Osteocyte (in vitro differentiated cells): Measurements from ENCODE around the gene CHTF18. TPM values are rescaled to one million over a fixed set of nuclear protein-coding genes. Genes with fewer than 3 reads are reported as not detected.

Source experiments
- DNase-seq: peaks from one replicate; pipeline ENCODE4 v3.0.0; 2021; ENCODE audit warnings: mixed read lengths; ENCODE audit not compliant: unreplicated experiment; ENCODE audit errors: extremely low spot score
- H3K27ac Mint-ChIP-seq: one replicate; pipeline ENCODE4 v1.8.0; 2021; ENCODE audit warnings: mild to moderate bottlenecking, mixed read lengths; ENCODE audit not compliant: unreplicated experiment
- H3K27me3 Mint-ChIP-seq: one replicate; pipeline ENCODE4 v1.8.0; 2021; ENCODE audit warnings: mixed read lengths; ENCODE audit not compliant: unreplicated experiment
- H3K36me3 Mint-ChIP-seq: one replicate; pipeline ENCODE4 v1.8.0; 2021; ENCODE audit warnings: mixed read lengths; ENCODE audit not compliant: unreplicated experiment
- H3K4me1 Mint-ChIP-seq: one replicate; pipeline ENCODE4 v1.8.0; 2021; ENCODE audit warnings: mixed read lengths; ENCODE audit not compliant: unreplicated experiment
- H3K4me3 Mint-ChIP-seq: one replicate; pipeline ENCODE4 v1.8.0; 2021; ENCODE audit warnings: mild to moderate bottlenecking, moderate library complexity, mixed read lengths; ENCODE audit not compliant: unreplicated experiment
- H3K9me3 Mint-ChIP-seq: one replicate; pipeline ENCODE4 v1.8.0; 2021; ENCODE audit warnings: mixed read lengths; ENCODE audit not compliant: unreplicated experiment
- CTCF ChIP-seq: fragments of 200-600 bp; sonication (generic); IDR thresholded peaks from 2 replicates; pipeline ENCODE4 v1.5.0; 2021; ENCODE audit warnings: antibody characterized with exemption, mild to moderate bottlenecking, moderate library complexity
- microRNA-seq: library from miRNA; unstranded; fragments of <30 nt; microRNA quantifications from one replicate; pipeline ENCODE4 v1.1.0, GENCODE V29; 2020; ENCODE audit not compliant: unreplicated experiment
- total RNA-seq: library from RNA; stranded (reverse); gene quantifications from 2 replicates; pipeline ENCODE4 v1.2.1, GENCODE V29; 2021

CHTF18 gene
- total RNA-seq, 1 donor from 2014 or later, result 25.4 TPM

DNA sequence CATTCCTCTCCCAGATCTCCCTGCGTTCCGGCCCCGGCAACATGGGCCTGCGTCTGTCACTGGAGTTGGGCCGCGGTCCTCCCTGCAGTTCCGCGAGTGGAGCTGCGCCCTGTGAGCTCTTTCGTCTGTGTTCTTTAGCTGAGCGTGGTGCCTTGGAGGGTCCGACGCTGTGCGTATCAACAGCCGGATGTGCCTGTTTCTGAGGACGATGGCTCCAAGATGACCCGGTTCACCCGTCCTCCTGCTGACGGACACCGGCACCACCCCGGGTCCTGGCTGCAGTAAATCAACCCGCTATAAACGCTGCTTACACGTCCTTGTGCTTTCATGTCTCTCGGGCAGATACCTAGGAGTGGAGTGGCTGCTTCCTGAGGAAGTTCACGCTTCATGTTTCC is 56.9 kb downstream of the CHTF18 start:
- H3K9me3 Mint-ChIP-seq, result peaks cover 10% of the 10 kb centered on the region
- H3K4me1 Mint-ChIP-seq, result no peaks in the 10 kb centered on the region
- no peaks in the 10 kb centered on the region for H3K36me3 Mint-ChIP-seq
- no peak overlapping the region for H3K27ac Mint-ChIP-seq
- no peak for TF ChIP-seq CTCF
- no peak for DNase-seq
- no peaks in the 10 kb centered on the region for H3K27me3 Mint-ChIP-seq
- H3K4me3 Mint-ChIP-seq, result no peak overlapping the region

DNA sequence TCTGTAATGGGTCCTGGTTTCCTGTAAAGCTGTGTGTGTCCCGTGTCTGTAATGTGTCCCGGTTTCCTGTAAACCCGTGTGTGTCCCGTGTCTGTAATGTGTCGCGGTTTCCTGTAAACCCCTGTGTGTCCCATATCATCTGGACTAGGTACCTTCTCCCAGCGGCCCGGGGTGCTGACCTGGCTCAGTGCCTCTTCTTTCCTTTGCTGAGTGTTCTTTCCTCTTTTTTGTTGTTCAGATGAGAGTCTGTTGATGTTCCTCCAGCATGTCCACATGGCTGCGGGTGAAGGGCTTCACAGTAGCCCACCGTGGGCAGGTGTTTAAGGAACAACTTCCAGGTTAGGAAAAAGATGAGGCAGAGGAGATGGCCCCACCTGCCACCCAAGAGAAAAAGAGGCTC is 58.7 kb downstream of the CHTF18 start:
- no peaks in the 10 kb centered on the region for H3K27me3 Mint-ChIP-seq
- peaks cover 16% of the 10 kb centered on the region for H3K9me3 Mint-ChIP-seq
- no peak for TF ChIP-seq CTCF
- H3K4me3 Mint-ChIP-seq, result no peak overlapping the region
- H3K4me1 Mint-ChIP-seq, result no peaks in the 10 kb centered on the region
- H3K36me3 Mint-ChIP-seq, result no peaks in the 10 kb centered on the region
- DNase-seq, result no peak
- H3K27ac Mint-ChIP-seq, result no peak overlapping the region

Small RNAs within 50 kb of the gene (microRNA-seq; reads per million reads assigned to microRNA genes)
- gene MIR662, result not detected

Other genes starting within 250 kb of the CHTF18 start
- not detected in 2 replicates for gene PRR35, start 228.2 kb upstream of the CHTF18 start, total RNA-seq
- 0.57 and 1.7 TPM in 2 replicates for gene NHLRC4, start 221.6 kb upstream of the CHTF18 start, total RNA-seq
- 62.0 and 63.6 TPM in 2 replicates for gene PIGQ, start 218.7 kb upstream of the CHTF18 start, total RNA-seq
- gene RAB40C, start 198.6 kb upstream of the CHTF18 start, total RNA-seq, result 17.1 and 20.0 TPM in 2 replicates
- 0.47 and 0.56 TPM in 2 replicates for gene WFIKKN1, start 157.6 kb upstream of the CHTF18 start, total RNA-seq
- gene METTL26, start 152.3 kb upstream of the CHTF18 start, total RNA-seq, result 58.2 and 69.8 TPM in 2 replicates
- 11.3 and 14.8 TPM in 2 replicates for gene MCRIP2, start 146.8 kb upstream of the CHTF18 start, total RNA-seq
- gene WDR90, start 139.3 kb upstream of the CHTF18 start, total RNA-seq, result 28.2 and 38.9 TPM in 2 replicates
- gene RHOT2, start 120.5 kb upstream of the CHTF18 start, total RNA-seq, result 125 and 126 TPM in 2 replicates
- gene RHBDL1, start 112.9 kb upstream of the CHTF18 start, total RNA-seq, result 3.6 and 5.4 TPM in 2 replicates
- gene STUB1, start 108.2 kb upstream of the CHTF18 start, total RNA-seq, result 109 and 116 TPM in 2 replicates
- 57.6 and 62.1 TPM in 2 replicates for gene JMJD8, start 104.3 kb upstream of the CHTF18 start, total RNA-seq
- 19.4 and 19.9 TPM in 2 replicates for gene WDR24, start 98.2 kb upstream of the CHTF18 start, total RNA-seq
- 0.32 and 0.44 TPM in 2 replicates for gene FBXL16, start 82.8 kb upstream of the CHTF18 start, total RNA-seq
- 48.2 and 49.7 TPM in 2 replicates for gene METRN, start 73.5 kb upstream of the CHTF18 start, total RNA-seq
- 41.5 and 41.7 TPM in 2 replicates for gene ANTKMT, start 67.5 kb upstream of the CHTF18 start, total RNA-seq
- gene CCDC78, start 62.2 kb upstream of the CHTF18 start, total RNA-seq, result 2.6 and 3.1 TPM in 2 replicates
- 11.3 and 17.3 TPM in 2 replicates for gene HAGHL, start 61.5 kb upstream of the CHTF18 start, total RNA-seq
- gene CIAO3, start 47.6 kb upstream of the CHTF18 start, total RNA-seq, result 31.4 and 31.5 TPM in 2 replicates
- 0.19 and 0.21 TPM in 2 replicates for gene MSLN, start 27.9 kb upstream of the CHTF18 start, total RNA-seq
- 20.8 and 24.3 TPM in 2 replicates for gene RPUSD1, start 239 bp upstream of the CHTF18 start, total RNA-seq
- not detected in 2 replicates for gene GNG13, start 12.1 kb downstream of the CHTF18 start, total RNA-seq
- gene LMF1, start 182.4 kb downstream of the CHTF18 start, total RNA-seq, result 24.6 and 27.4 TPM in 2 replicates
- 0.27 and 0.31 TPM in 2 replicates for gene SOX8, start 193.2 kb downstream of the CHTF18 start, total RNA-seq